CD1c-positive myeloid dendritic cell (primary cell): Measurements from ENCODE around the gene HSPA9.
A peak's percentile ranks its signal among the peaks of the same experiment; 100 is the strongest.

Source experiments
- DNase-seq: peaks from one replicate; pipeline ENCODE4 v3.0.0-alpha.2; 2016; ENCODE audit errors: extremely low spot score

The HSPA9 gene

DNA sequence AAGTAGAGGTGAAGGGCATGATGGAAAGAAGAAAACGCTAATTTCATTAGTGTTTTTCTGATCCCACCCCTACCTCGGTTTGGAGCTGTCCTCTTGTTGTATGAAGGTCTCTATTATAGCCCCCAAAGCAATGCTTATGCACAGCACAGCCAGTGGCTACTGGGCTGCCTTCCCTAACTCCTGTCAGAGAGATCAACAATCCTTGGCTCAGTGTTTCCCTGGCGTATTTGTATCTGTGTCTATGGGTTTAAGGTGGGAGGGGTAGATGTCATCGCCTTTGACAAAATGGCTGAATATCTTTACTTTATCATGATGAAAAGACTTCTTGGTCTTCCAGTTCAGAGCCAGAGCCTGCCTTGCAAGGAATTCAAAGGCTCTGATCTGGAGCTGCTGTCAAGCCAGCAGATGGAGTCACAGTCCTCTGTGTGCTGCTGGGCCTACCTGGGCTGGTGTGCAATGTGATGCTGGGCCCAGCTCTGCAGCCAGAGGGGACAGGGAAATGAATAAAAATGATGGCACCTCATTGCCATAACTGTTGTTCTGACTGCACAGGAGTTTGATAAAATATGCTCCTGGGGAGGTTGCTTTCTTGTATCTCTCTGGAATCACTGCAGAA lies 20.1 kb upstream of the HSPA9 start:
- DNase-seq, result no peak

- peak; percentile 25 for DNase-seq
Observed at GRCh38 chr5:138594305-138595058, 19.3 kb upstream of the HSPA9 start.

DNA sequence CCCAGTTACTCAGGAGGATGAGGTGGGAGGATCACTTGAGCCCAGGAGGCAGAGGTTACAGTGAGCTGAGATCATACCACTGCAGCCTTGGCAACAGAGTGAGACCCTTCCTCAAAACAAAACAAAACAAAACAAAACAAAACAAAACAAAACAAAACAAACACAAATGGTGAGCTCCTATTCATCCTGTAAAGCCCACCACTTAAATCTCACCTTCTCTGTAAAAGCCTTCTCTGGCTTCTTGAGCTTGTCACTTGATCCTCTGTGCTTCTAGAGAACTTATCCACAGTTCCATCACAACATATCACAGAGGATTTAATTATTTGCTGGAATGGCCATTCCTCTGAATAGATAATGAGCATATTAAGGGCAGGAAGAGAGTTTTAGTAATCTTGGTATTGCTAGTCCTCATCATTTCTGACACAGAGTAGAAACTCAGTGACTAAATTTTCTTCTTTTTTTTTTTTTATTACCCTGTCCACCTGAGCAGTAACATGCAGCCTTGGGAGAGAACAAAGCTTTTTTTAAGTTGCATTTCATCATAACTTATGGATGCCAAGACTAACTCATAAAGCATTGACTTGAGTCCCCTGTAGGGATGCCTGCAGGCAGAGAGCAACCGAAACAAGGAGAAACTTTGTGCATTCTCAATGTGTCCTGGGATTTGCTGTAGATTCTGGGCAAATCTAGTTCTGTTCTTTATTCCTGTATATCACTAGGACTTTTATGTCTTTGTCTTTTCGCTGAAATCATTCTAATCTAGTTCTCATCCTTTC lies 13.0 kb upstream of the HSPA9 start:
- no peak for DNase-seq

DNA sequence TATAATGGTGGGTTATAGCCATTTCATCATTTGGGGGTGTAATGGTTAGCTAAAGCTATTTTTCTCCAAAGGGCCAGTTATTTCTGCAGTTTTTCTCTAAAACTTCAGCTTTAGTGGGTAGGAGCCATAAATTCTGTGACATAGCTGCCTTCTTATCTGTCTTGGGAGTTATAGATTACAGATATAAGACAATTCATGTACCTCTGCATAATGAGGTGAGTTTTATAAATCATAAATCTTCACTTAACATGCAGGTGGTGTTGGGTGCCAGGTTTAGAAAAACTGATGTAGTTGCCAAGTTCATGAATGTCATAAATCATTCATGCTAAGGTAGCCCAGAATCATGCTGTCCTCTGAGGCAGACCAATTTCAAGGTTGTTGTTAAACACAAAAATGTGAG lies 10.0 kb upstream of the HSPA9 start:
- DNase-seq, result no peak

- no peak for DNase-seq
Observed at GRCh38 chr5:138583984-138584637, 8.9 kb upstream of the HSPA9 start.

GRCh38 chr5:138582959-138583358 lies 7.8 kb upstream of the HSPA9 start:
- no peak for DNase-seq

GRCh38 chr5:138580777-138581176 lies 5.6 kb upstream of the HSPA9 start:
- no peak for DNase-seq

GRCh38 chr5:138580001-138580400 lies 4.8 kb upstream of the HSPA9 start:
- no peak for DNase-seq

- no peak for DNase-seq
Observed at GRCh38 chr5:138579517-138579863, 4.3 kb upstream of the HSPA9 start.

DNA sequence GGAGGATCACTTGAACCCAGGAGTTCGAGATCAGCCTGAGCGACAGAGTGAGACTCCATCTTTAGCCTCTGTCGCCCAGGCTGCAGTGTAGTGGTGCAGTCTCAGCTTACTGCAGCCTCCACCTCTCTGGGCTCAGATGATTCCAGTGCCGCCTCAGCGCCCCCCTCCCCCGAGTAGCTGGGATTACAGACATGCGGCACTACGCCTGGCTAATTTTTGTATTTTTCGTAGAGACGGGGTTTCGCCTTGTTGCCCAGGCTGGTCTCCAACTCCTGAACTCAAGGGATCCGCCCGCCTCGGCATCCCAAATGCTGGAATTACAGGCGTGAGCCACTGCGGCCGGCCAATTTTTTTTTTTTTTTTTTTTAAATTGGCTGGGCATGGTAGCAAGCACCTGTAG lies 2.3 kb upstream of the HSPA9 start:
- no peak for DNase-seq

GRCh38 chr5:138574744-138575193 lies 432 bp downstream of the HSPA9 start:
- DNase-seq, result no peak

DNA sequence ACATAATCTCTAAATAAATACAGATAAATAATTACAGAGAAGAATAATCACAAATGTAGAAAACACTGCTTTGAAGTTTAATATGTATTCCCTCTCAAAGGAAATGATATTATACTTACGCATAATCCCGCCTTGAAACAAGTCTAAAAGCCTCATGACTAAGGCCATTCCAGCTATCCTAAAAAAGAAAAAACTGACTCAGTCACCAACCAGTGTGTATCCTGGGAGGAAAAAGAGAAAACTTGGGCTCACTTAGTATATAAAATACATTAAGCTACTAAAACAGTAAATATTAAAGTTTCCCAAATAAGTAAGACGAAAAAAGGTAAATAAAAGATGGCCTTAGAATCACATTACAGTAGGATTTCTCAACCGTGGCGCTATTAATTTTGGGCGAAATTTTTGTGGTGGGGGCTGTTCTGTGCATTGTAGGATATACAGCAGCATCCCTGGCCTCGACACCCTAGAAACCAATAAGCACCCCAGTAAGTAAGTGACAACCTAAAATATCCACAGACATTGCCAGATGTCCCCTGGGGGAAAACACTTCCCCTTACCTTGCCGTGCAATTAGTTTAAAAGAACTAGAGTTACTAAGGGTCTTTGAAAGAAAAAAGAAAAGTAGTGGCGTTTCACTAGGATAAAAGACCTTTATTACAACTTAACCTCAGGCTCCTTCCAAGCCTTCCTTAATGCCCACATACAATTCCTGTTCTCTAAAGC lies 1.1 kb downstream of the HSPA9 start:
- DNase-seq, result no peak

DNA sequence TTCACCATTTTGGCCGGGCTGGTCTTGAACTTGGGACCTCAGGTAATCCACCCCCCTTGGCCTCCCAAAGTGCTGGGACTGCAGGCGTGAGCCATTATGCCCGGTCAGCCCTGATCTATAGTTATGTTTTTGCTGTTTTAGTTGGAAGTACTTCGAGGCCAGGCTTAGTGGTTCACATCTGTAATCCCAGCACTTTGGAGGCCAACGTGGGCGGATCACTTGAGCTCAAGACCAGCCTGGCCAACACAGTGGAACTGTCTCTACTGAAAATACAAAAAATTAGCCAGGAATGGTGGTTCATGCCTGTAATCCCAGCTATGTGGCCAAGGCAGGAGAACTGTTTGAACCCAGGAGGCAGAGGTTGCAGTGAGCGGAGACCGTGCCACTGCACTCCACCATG lies 2.0 kb downstream of the HSPA9 start:
- no peak for DNase-seq

GRCh38 chr5:138570871-138571270 lies 4.3 kb downstream of the HSPA9 start:
- DNase-seq, result no peak

GRCh38 chr5:138569782-138570181 lies 5.4 kb downstream of the HSPA9 start:
- DNase-seq, result no peak

DNA sequence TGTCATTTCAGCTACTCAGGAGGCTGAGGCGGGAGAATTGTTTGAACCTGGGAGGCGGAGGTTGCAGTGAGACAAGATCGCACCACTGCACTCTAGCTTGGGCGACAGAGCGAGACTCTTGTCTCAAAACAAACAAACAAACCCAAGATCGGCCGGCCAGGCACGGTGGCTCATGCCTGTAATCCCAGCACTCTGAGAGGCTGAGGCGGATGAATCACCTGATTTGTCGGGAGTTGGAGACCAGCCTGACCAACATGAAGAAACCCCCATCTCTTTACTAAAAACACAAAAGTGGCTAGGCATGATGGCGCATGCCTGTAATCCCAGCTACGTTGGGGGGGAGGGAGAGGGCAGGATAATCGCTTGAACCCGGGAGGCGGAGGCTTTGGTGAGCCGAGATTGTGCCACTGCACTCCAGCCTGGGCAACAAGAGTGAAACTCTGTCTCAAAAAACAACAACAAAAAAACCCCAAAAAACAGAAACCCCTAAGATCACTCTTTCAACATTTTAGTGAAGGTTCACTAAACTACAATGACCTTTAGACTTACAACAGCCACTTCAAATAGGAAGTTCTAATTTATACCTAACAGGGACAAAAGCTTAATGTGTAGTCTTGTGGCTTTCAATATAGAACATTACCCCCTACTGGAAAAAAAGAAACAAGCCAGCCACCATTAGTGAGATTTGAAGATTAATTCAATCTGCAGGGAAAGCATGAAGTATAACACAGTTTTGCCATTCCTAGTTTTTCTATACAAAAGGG lies 7.0 kb downstream of the HSPA9 start:
- DNase-seq, result no peak

DNA sequence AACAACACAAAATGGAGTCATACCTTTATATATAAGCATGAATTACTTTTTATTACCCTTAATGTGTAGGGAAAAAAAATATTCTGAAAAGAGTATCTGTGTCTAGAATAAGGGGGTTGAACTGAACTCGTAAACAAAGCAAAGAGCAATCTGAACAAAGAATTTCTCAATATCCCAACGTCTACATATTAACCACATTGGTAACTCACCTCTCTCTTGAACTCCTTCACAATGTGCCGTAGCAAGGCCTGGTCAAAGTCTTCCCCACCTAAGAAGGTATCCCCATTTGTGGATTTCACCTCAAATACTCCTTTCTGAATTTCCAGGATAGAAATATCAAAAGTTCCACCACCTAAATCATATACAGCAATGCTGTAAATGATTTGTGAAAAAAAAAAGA lies 8.4 kb downstream of the HSPA9 start:
- DNase-seq, result no peak

DNA sequence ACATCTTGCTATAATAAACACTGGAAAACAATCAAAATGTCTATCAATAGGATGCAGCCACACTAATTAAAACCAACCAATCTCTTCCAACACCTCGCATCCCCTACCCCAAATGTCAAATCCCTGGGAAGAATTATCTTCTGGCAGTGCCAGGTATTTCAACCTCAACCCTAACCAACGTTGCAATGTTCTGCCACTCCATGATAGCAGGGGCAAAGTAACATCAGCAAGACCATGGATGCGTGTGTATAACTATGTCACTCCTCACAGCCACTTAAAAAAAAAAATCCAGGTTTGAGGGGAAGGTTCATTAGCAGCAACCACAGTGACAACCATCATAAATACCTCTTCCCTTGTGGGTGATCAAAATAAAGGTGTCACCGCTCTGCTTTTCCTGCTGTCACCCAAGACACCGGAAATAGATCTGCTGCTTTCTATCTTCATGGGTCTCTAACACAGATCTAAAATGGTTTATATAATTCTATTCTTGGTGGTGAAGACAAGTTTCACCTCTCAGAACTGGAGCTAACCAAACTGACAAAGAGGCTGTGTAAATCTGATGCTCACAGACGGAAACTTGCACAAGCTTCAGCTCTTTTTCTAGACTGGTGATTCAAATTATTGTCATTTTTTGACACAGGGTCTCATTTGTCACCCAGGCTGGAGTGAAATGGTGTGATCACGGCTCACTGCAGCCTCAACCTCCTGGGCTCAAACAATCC lies 9.9 kb downstream of the HSPA9 start:
- DNase-seq, result no peak

- DNase-seq, result no peak
Observed at GRCh38 chr5:138564242-138564641, 11.0 kb downstream of the HSPA9 start.
